HEK293 (cell line): ENCODE results near the gene FOXO1.

Source experiments
- CTCF ChIA-PET: fragments of 350-600 bp; formaldehyde crosslinking; extraction: SDS; loops from one replicate; lab custom pipeline; 2021; ENCODE audit warnings: antibody characterized with exemption; lab: Yijun Ruan, JAX
- POLR2A ChIA-PET: fragments of 300-600 bp; formaldehyde crosslinking; extraction: SDS; loops from one replicate; lab custom pipeline; 2020; ENCODE audit warnings: antibody characterized with exemption, inconsistent platforms; lab: Yijun Ruan, JAX
- H3K27ac ChIP-seq: fragments of 200-500 bp; sonication (Bioruptor generic); 2 replicates; pipeline ENCODE4 v1.5.1; 2014; ENCODE audit warnings: low read depth, low read length, control low read depth, inconsistent platforms; ENCODE audit errors: extremely low read depth
- H3K36me3 ChIP-seq, 2 experiments: fragments of 200-500 bp in 1 of 2; sonication (Bioruptor generic) in 1 of 2; 1 replicate in 1 of 2; 2 replicates in 1 of 2; pipeline ENCODE4 v1.5.1; 2014 to 2017; ENCODE audit warnings: inconsistent platforms in 2 of 2, low read length in 2 of 2; ENCODE audit not compliant: control insufficient read depth in 2 of 2, insufficient read depth in 1 of 2
- H3K4me1 ChIP-seq: fragments of 200-500 bp; sonication (Bioruptor generic); 2 replicates; pipeline ENCODE4 v1.5.1; 2014; ENCODE audit warnings: mild to moderate bottlenecking, low read length, inconsistent platforms; ENCODE audit not compliant: control insufficient read depth, insufficient read depth
- H3K4me3 ChIP-seq: 2 replicates; pipeline ENCODE4 v1.5.1; 2011; ENCODE audit warnings: low read depth, mild to moderate bottlenecking, control low read depth, low read length, moderate library complexity
- H3K9me3 ChIP-seq: fragments of 200-500 bp; sonication (Bioruptor generic); 2 replicates; pipeline ENCODE4 v1.5.1; 2014; ENCODE audit warnings: low read depth, low read length, inconsistent platforms; ENCODE audit not compliant: control insufficient read depth, insufficient read depth
- PRDM10 ChIP-seq: fragments of 450-650 bp; formaldehyde crosslinking; IDR thresholded peaks from 2 replicates; pipeline ENCODE4 v1.5.1; 2016; ENCODE audit warnings: missing biosample characterization, missing genetic modification characterization
- PRDM6 ChIP-seq: fragments of 450-650 bp; formaldehyde crosslinking; IDR thresholded peaks from 2 replicates; pipeline ENCODE4 v1.5.1; 2017; ENCODE audit warnings: missing biosample characterization, missing genetic modification characterization
- RBAK ChIP-seq: fragments of 450-650 bp; formaldehyde crosslinking; IDR thresholded peaks from 2 replicates; pipeline ENCODE4 v1.5.1; 2016; ENCODE audit warnings: missing biosample characterization, missing genetic modification characterization
- ZIC2 ChIP-seq: fragments of 450-650 bp; formaldehyde crosslinking; IDR thresholded peaks from 2 replicates; pipeline ENCODE4 v1.5.1; 2016; ENCODE audit warnings: missing biosample characterization, missing genetic modification characterization
- ZNF10 ChIP-seq: fragments of 450-650 bp; formaldehyde crosslinking; IDR thresholded peaks from 2 replicates; pipeline ENCODE4 v1.5.1; 2017; ENCODE audit warnings: missing biosample characterization, missing genetic modification characterization
- ZNF223 ChIP-seq: fragments of 450-650 bp; formaldehyde crosslinking; IDR thresholded peaks from 2 replicates; pipeline ENCODE4 v1.5.1; 2016; ENCODE audit warnings: missing biosample characterization, missing genetic modification characterization
- ZNF23 ChIP-seq: fragments of 450-650 bp; formaldehyde crosslinking; IDR thresholded peaks from 2 replicates; pipeline ENCODE4 v1.5.1; 2016; ENCODE audit warnings: missing biosample characterization, missing genetic modification characterization, borderline replicate concordance
- ZNF280D ChIP-seq: fragments of 450-650 bp; formaldehyde crosslinking; IDR thresholded peaks from 2 replicates; pipeline ENCODE4 v1.5.1; 2016; ENCODE audit warnings: missing biosample characterization, missing genetic modification characterization
- ZNF311 ChIP-seq: fragments of 450-650 bp; formaldehyde crosslinking; IDR thresholded peaks from 2 replicates; pipeline ENCODE4 v1.5.1; 2017; ENCODE audit warnings: missing biosample characterization, missing genetic modification characterization, borderline replicate concordance
- ZNF548 ChIP-seq: fragments of 450-650 bp; formaldehyde crosslinking; IDR thresholded peaks from 2 replicates; pipeline ENCODE4 v1.5.1; 2016; ENCODE audit warnings: missing biosample characterization, missing genetic modification characterization
- ZSCAN30 ChIP-seq: fragments of 450-650 bp; IDR thresholded peaks from 2 replicates; pipeline ENCODE4 v1.5.1; 2018; ENCODE audit warnings: missing biosample characterization, mild to moderate bottlenecking, missing genetic modification characterization, moderate library complexity

Gene FOXO1

GRCh38 chr13:40681341-40682146, 15.1 kb upstream of the FOXO1 start:
- Histone ChIP-seq H3K9me3 (no peaks in the 10 kb centered on the region), H3K4me1 (no peaks in the 10 kb centered on the region), H3K27ac (no peak overlapping the region), H3K36me3 (no peaks in the 10 kb centered on the region), H3K4me3 (no peak overlapping the region)
- TF ChIP-seq ZSCAN30 (tag by site-specific recombination) = no peak
- TF ChIP-seq, all 188 proteins: peak for 0
- CTCF ChIA-PET = interaction anchor here (0.6 to 1.7 kb wide), 15 partner anchors 13 to 998 kb away, joined by 3 to 12 read pairs (median 4); no protein-coding TSS in a partner anchor
- POLR2A ChIA-PET = no interaction called here

GRCh38 chr13:40680659-40681323, 14.3 kb upstream of the FOXO1 start:
- no peaks in the 10 kb centered on the region for H3K9me3 ChIP-seq
- ChIA-PET CTCF (interaction anchor here (0.6 to 1.7 kb wide), 4 partner anchors 579 to 998 kb away, joined by 3 to 12 read pairs (median 5); no protein-coding TSS in a partner anchor), POLR2A (no interaction called here)
- no peak overlapping the region for H3K27ac ChIP-seq
- no peak overlapping the region for H3K4me3 ChIP-seq
- TF ChIP-seq ZNF311 (tag by site-specific recombination) (no peak), ZNF280D (tag by site-specific recombination) (no peak), ZNF223 (tag by site-specific recombination) (no peak), RBAK (no peak), ZIC2 (tag by site-specific recombination) (0 out of 2 replicates have a peak, but pooled peaks have one; percentile 9), ZNF23 (no peak), ZNF10 (tag by site-specific recombination) (no peak)
- no peaks in the 10 kb centered on the region for H3K4me1 ChIP-seq
- no peaks in the 10 kb centered on the region for H3K36me3 ChIP-seq

- TF ChIP-seq ZNF548 (tag by site-specific recombination) (0 out of 2 replicates have a peak, but pooled peaks have one; percentile 36), PRDM6 (tag by site-specific recombination) (no peak)
- TF ChIP-seq, all 188 proteins: peak for 1
- Histone ChIP-seq H3K27ac (no peak overlapping the region), H3K9me3 (no peaks in the 10 kb centered on the region), H3K36me3 (no peaks in the 10 kb centered on the region), H3K4me3 (no peak overlapping the region), H3K4me1 (no peaks in the 10 kb centered on the region)
- ChIA-PET CTCF (no interaction called here), POLR2A (no interaction called here)
These were observed 13.1 kb upstream of the FOXO1 start for GRCh38 chr13:40679480-40679985.

- Histone ChIP-seq H3K4me1 (peaks cover 9% of the 10 kb centered on the region), H3K36me3 (no peaks in the 10 kb centered on the region), H3K4me3 (no peak overlapping the region), H3K9me3 (no peaks in the 10 kb centered on the region), H3K27ac (no peak overlapping the region)
- POLR2A ChIA-PET = no interaction called here
- CTCF ChIA-PET = no interaction called here
- TF ChIP-seq PRDM6 (tag by site-specific recombination) (peak; percentile 9; the same call in 1 of the 2 replicates), PRDM10 (tag by site-specific recombination) (no peak)
These were observed 10.6 kb upstream of the FOXO1 start for GRCh38 chr13:40677064-40677463.
